Stimulated activated CD4-positive, alpha-beta T cell treated with anti-CD3 and anti-CD28 coated beads, Interleukin-4, amount 100 ng/mL, for 48 hours (primary cell): ENCODE data around the gene GM2A.

ENCODE experiments used
- DNase-seq, 2 donors: peaks; one replicate each; pipeline ENCODE4 v3.0.0-alpha.2; 2020; ENCODE audit warnings: low read depth in 2 of 2

GM2A gene

DNA sequence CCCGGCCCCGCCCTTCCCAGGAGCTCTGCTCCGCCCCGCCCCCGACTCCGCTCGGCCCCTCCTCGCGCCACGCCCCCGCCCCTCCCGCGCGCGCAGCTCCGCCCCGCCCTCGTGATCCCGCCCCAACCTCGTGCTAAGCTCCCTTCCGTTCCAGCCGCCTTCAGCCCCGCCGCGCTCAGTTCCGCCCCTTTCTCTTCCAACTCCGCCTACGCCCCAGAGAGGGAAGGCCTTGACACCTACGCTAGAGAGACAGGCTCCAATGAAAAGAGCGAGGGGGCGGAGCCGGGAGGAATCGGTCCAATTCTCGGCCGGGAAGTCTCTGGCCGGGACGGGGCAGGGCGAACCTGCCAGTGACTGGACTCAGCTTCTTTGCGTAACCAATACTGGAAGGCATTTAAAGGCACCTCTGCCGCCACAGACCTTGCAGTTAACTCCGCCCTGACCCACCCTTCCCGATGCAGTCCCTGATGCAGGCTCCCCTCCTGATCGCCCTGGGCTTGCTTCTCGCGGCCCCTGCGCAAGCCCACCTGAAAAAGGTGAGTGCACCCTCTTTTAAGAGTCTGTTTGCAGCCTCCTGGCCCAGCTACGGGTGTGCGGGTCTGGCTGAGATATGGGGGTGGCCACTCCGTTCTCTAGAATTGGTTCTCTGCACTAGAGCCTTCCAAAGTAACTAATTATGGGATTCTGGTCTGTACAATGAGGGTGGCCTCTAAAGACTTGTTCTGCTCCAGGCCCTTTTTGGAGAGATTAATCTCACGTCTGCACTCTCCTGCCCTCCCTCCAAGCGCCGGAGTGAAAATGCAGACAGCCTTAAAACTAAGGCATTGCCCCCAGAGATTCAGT lies at the start of gene GM2A:
Gene GM2A, plus strand, starts transcription at position 424 of the 843 bp plus-strand sequence. Its CDS starts 32 bp downstream, at position 456.
- peak; percentile 98 to 99 for DNase-seq

- no peak for DNase-seq
These were observed 48.9 kb upstream of the GM2A start for GRCh38 chr5:151204051-151204450.

DNA sequence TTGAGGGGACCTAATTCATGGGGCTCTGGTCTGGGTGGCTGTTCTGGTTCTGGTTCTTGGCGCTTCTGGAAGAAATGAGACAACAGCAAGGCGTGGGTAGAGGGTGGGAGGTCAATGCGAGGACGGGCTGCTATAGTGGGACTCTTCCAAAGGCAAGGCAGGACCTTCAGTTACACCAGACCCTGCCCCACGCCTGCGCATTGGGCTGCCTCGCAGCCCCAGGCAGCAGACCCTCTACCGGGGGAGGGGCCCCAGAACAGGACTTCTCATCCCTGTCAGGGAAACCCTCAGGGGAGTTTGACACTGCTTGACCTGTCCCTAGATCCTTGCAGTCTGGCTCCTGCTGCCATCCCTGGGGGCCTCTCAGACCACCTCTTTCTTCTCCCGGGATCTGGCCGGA lies 47.6 kb upstream of the GM2A start:
- DNase-seq, result no peak

GRCh38 chr5:151208481-151208914 lies 44.5 kb upstream of the GM2A start:
- DNase-seq, result no peak

DNA sequence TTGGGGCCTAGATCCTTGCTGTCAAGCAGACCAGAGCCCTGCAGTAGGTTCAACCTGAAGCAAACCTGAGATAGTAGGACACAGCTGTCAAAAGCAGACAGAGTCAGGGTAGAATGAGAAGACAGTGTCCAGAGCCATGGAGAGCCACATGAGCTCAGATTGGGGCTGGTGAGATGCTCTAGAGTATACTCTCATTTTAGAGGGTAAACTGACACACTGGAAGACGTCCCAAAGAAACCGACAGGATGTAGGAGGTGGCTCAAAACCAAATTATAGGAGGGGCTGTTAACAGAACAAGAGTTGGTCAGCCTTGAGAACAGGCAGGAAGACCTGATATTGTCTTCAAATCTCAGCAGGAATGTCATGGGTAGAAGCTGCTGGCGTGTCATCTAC lies 40.6 kb upstream of the GM2A start:
- no peak for DNase-seq

DNA sequence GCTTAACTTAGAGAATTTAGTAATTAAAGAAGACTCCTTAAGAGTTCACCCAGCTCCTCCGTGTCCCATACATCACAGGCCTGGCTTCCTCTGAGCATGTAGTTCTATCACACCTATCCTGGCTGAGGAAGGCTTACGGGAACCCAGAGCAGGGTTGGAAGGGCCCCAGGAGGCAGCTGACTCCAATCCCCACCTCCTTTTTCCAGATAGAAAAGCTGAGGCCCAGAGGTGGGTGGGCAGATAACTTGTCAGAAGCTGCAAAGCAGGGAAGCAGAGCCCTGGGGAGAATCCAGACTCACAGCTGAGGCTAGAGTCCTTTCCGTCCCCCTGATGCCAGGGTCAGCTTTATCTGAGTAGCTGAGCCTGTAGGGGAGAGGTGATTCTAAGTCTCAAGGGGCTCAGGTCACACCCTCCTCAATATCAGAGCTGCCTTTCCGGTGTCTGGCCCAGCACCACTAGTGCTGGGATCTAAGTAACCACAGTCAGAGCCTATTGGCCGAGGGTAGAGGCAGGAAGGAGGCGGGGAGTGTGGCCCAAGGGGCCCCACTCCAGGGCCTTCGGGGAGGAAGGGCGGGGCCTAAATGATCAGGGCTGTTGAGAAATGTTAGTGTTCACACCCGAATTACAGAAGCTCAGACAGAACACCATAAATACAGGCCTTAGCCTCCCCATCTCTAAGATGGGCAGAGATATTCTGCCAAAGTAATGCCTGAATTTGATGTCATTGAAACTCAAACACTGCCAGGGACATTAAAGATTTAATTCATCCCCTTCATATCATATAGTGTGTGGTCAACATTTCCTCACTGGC lies 39.0 kb upstream of the GM2A start:
- peak; percentile 71 to 83 for DNase-seq

DNA sequence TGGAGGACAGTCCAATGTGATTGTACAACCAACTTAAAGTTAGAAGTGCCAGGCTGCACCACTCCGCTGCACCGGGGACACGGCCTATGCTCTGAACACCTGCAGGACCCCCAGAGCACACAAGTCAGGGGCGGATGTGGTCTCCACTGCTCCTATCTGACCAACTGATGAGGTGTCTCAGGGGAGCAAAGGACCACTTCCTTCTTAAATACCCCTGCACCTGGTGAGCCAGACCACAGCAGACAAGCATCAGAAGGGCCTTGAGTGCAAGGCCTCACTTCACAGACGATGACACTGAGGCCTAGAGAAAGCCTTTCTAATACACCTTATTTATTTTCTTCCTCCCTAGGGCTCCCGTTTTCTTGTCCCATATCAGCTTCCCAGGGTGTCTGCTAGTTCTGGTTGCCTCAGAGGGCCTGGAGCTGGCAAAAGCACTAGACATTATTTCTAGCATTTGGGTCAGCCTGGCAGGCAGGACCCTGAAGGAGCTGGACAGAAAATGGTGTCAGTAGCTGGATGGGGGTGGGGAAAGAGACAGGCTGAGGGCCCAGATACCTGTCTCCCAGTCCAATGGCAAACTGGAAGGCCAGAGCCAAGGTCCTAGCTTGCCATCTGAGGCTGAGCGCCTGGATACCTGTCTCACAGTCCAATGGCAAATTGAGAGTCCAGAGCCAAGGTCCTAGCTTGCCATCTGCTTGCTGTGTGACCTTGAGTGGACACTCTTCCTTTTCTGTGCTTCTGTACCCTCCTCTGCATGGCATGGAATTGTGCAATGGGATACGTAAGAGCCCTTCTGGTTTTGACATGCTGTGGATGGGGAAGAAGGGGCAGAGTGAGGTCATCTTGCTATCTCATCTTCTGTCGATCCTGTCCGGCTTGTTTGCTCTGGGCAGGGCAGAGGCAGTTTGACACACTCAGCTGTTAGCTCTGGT lies 38.1 kb upstream of the GM2A start:
- DNase-seq, result no peak

- DNase-seq, result no peak
These were observed 37.5 kb upstream of the GM2A start for GRCh38 chr5:151215546-151215880.

GRCh38 chr5:151216781-151217180 lies 36.2 kb upstream of the GM2A start:
- no peak for DNase-seq

DNA sequence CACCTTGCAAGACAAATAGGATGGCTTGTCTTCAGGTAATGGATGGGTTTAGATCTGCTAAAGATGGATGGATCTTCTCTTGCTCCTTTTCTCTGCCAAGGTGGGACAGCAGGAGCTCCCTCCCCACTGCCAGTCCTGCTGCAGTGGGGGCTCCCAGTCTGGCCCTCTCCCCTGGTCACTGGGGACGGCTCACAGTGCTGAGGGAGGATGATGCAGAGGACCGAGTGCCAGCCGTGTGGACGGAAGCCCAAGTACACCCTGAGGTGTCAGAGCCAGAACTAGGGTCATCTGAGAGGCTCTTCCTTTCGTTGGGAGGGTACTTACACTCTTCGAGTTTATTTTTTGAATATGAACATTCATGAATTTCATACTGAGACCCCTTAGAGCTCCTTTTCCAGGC lies 34.8 kb upstream of the GM2A start:
- DNase-seq, result no peak

- DNase-seq, result no peak
These were observed 33.8 kb upstream of the GM2A start for GRCh38 chr5:151219138-151219537.

DNA sequence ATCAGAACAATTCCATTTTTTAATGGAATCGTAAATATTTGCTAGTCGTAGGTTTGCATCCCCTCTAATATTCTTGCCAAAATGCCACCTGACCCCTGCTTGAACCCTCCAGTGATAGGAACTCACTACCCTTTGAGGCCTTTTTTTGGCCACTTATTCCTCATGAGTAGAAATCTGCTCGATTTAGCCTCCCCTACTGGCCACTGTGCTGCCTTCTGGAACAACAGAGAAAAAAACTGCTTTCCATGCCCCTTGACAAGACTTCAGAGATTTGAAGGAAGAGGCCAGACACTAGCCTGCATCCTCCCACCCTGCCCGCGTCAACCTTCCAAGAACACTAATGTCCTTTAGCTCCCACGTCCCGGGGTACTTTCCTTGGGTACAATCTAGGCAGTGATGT lies 33.2 kb upstream of the GM2A start:
- DNase-seq, result no peak

GRCh38 chr5:151221574-151221973 lies 31.4 kb upstream of the GM2A start:
- no peak for DNase-seq

DNA sequence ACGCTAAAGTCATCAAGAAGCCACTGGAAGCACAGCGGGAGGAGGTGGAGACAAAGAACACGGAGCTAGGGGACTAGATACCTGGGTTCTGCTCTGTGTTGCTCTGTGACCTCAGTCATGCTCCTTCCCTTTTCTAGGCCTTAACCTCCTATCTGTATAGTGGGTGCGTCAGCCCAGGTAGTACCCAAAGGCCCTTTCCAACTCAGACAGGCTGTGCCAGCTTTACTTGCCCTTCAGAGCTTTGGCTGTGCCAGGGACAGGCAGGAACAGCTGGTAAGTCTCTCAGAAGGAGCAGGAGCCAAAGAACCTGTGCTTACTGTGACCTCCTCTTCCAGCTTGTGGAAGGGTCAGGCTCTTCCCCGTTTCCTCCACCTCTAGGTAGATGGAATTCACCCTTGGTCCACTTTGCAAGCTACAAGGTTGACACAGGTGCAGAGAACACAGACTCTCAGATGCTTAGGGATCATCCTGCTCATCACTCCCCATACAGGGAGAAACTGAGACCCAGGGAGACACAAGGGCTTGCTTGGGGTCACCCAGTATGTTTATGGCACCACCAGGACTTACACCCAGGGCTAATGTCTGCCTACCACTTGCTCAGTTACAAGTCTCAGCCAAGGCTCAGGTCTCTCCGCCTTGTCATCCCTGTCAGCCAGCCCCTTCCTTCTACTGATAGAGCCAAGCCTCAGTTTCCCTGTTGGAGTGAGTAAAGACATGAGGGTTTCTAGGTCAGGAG lies 30.8 kb upstream of the GM2A start:
- DNase-seq, result no peak

DNA sequence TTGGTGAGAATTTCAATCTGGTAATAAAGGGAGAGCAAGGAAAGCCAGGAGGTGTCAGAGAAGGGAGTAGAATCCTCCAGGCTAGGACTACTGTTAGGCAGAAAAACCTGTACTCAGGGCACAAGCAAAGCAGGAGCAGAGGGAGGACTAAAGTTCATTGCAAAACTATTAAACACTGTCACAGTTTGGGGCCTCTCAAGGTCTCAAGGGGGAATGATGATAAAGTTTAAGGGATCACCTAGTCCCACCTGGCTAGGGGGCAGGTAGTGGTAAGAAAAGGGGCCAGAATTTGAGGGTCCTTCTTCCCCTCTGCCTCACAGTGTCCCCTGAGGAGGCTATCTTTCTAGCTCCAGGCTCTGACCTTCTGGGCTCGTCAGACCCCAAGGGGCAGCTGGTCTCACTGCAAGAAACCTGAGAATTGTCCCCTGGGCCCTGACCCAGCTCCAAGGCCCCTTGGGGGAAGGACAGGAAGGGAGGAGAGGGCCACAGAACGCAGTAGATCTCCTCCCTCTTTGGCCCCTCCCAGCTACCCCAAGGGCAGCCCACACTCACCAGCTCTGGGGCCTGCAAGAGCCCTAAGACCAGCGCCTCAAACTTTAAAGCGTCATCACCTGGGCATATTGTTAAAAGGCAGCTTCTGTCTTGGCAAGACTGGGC lies 30.1 kb upstream of the GM2A start:
- peak in 1 of 2 donors; percentile 33 for DNase-seq

- DNase-seq, result peak; percentile 40 to 58
These were observed 29.3 kb upstream of the GM2A start, which contains the start of gene CCDC69 for GRCh38 chr5:151223447-151224264. TSS of gene CCDC69 (minus strand) at chr5:151224092. CDS start at chr5:151223970, 122 bp downstream.

GRCh38 chr5:151224372-151224771 lies 28.6 kb upstream of the GM2A start:
- DNase-seq, result no peak

GRCh38 chr5:151225071-151225470 lies 27.9 kb upstream of the GM2A start:
- DNase-seq, result no peak

DNA sequence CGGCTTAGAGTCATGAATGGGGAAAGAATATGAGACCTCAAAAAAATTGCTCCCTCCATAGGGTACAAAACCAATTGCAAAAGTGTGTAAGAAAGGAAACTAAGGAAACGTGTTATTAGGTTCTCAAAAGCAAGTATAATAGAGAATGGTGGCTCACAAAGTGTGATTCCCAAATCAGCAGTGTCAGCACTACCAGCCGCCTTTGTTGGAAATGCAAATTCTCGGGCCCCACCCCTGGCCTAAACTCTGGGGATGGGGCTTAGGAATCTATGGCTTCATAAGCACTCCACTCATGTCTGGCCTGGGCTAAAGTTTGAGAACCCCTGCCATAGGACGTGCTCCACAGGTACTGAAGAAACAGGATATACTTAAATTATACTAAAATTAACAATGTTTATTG lies 27.5 kb upstream of the GM2A start:
- no peak for DNase-seq
